NCI-H1694 (cell line): ENCODE results near the gene ZW10.
"Not testable (repeated sequence)": the region's sequence is repeated elsewhere in the genome, so short reads cannot be mapped to it uniquely, and the experiment has no call there.

ENCODE experiments used
- DNase-seq: peaks from one replicate; lab custom pipeline; 2025; lab: John Stamatoyannopoulos, UW

Gene ZW10

GRCh38 chr11:113773416-113774173 lies at the start of gene ZW10:
Gene ZW10, minus strand, starts transcription at chr11:113773692. Its CDS starts 26 bp downstream, at chr11:113773666.
- DNase-seq, result peak; percentile 47

GRCh38 chr11:113818426-113818825 lies 44.9 kb upstream of the ZW10 start:
- DNase-seq, result no peak

- DNase-seq, result no peak
Measured at GRCh38 chr11:113817626-113818025, 44.1 kb upstream of the ZW10 start.

- no peak for DNase-seq
Measured at GRCh38 chr11:113817162-113817561, 43.7 kb upstream of the ZW10 start.

GRCh38 chr11:113814181-113814580 lies 40.7 kb upstream of the ZW10 start:
- DNase-seq, result no peak

GRCh38 chr11:113808931-113809330 lies 35.4 kb upstream of the ZW10 start:
- DNase-seq, result no peak

- no peak for DNase-seq
Measured at GRCh38 chr11:113806406-113806805, 32.9 kb upstream of the ZW10 start.

- DNase-seq, result no peak
Measured at GRCh38 chr11:113805640-113806039, 32.1 kb upstream of the ZW10 start.

- no peak for DNase-seq
Measured at GRCh38 chr11:113802621-113803020, 29.1 kb upstream of the ZW10 start.

- DNase-seq, result peak; percentile 58
Measured at GRCh38 chr11:113796663-113797259, 23.3 kb upstream of the ZW10 start.

- no peak for DNase-seq
Measured at GRCh38 chr11:113789675-113790320, 16.3 kb upstream of the ZW10 start.

- not testable (repeated sequence) for DNase-seq
Measured at GRCh38 chr11:113789016-113789415, 15.5 kb upstream of the ZW10 start.

GRCh38 chr11:113782134-113782533 lies 8.6 kb upstream of the ZW10 start:
- DNase-seq, result no peak

GRCh38 chr11:113781682-113782081 lies 8.2 kb upstream of the ZW10 start:
- DNase-seq, result no peak

GRCh38 chr11:113779496-113779895 lies 6.0 kb upstream of the ZW10 start, which contains the start of gene CLDN25:
Gene CLDN25, plus strand, starts transcription at chr11:113779796. Its CDS starts 0 bp downstream, at chr11:113779796.
- DNase-seq, result no peak

- peak; percentile 45 for DNase-seq
Measured at GRCh38 chr11:113778111-113778910, 4.8 kb upstream of the ZW10 start.

- no peak for DNase-seq
Measured at GRCh38 chr11:113774174-113774503, 647 bp upstream of the ZW10 start.

- DNase-seq, result no peak
Measured at GRCh38 chr11:113773092-113773415, 438 bp downstream of the ZW10 start.

- no peak for DNase-seq
Measured at GRCh38 chr11:113771964-113772363, 1.5 kb downstream of the ZW10 start.

GRCh38 chr11:113764527-113765219 lies 8.8 kb downstream of the ZW10 start:
- DNase-seq, result no peak

GRCh38 chr11:113763040-113763439 lies 10.5 kb downstream of the ZW10 start:
- not testable (repeated sequence) for DNase-seq

GRCh38 chr11:113760241-113760640 lies 13.3 kb downstream of the ZW10 start:
- DNase-seq, result no peak
